Ecto neural progenitor cell (in vitro differentiated cells): Measurements from ENCODE around the gene TSPAN9.
A peak's percentile ranks its signal among the peaks of the same experiment; 100 is the strongest.
"Not testable (repeated sequence)": the region's sequence is repeated elsewhere in the genome, so short reads cannot be mapped to it uniquely, and the experiment has no call there.

Source experiments
- DNase-seq: peaks from one replicate; pipeline ENCODE4 v3.0.0-alpha.2; 2018; ENCODE audit warnings: low spot score

TSPAN9 gene

GRCh38 chr12:3044141-3044630, 33.0 kb upstream of the TSPAN9 start:
- DNase-seq: no peak

- no peak for DNase-seq
These were observed 31.7 kb upstream of the TSPAN9 start for GRCh38 chr12:3045494-3045893.

GRCh38 chr12:3045989-3046388, 31.2 kb upstream of the TSPAN9 start:
- no peak for DNase-seq

GRCh38 chr12:3046441-3047200, 30.6 kb upstream of the TSPAN9 start:
- no peak for DNase-seq

- DNase-seq: peak; percentile 50
These were observed 29.2 kb upstream of the TSPAN9 start for GRCh38 chr12:3047961-3048360.

- DNase-seq: no peak
These were observed 28.6 kb upstream of the TSPAN9 start for GRCh38 chr12:3048540-3048939.

- no peak for DNase-seq
These were observed 28.0 kb upstream of the TSPAN9 start for GRCh38 chr12:3049176-3049575.

GRCh38 chr12:3049611-3050249, 27.4 kb upstream of the TSPAN9 start:
- no peak for DNase-seq

GRCh38 chr12:3054374-3054773, 22.8 kb upstream of the TSPAN9 start:
- no peak for DNase-seq

GRCh38 chr12:3055026-3055703, 22.0 kb upstream of the TSPAN9 start:
- DNase-seq: no peak

- no peak for DNase-seq
These were observed 21.3 kb upstream of the TSPAN9 start for GRCh38 chr12:3055704-3056467.

- DNase-seq: no peak
These were observed 16.1 kb upstream of the TSPAN9 start for GRCh38 chr12:3061059-3061458.

- DNase-seq: no peak
These were observed 15.5 kb upstream of the TSPAN9 start for GRCh38 chr12:3061501-3062215.

- DNase-seq: no peak
These were observed 11.9 kb upstream of the TSPAN9 start for GRCh38 chr12:3065300-3065699.

- DNase-seq: not testable (repeated sequence)
These were observed 11.3 kb upstream of the TSPAN9 start for GRCh38 chr12:3065846-3066245.

- no peak for DNase-seq
These were observed 7.5 kb upstream of the TSPAN9 start for GRCh38 chr12:3069714-3070113.

GRCh38 chr12:3071107-3071506, 6.1 kb upstream of the TSPAN9 start:
- no peak for DNase-seq

GRCh38 chr12:3071710-3072109, 5.5 kb upstream of the TSPAN9 start:
- no peak for DNase-seq

- peak; percentile 94 for DNase-seq
These were observed 3.5 kb upstream of the TSPAN9 start for GRCh38 chr12:3073438-3074250.

GRCh38 chr12:3075315-3075714, 1.9 kb upstream of the TSPAN9 start:
- DNase-seq: no peak
